ENCODE data around the gene GALNT18. TPM values are rescaled to one million over a fixed set of nuclear protein-coding genes. Genes with fewer than 3 reads are reported as not detected.

GALNT18 gene
- total and polyA plus RNA-seq, 2 experiments from 2014 or later, result 4.3 to 10.8 TPM

DNA sequence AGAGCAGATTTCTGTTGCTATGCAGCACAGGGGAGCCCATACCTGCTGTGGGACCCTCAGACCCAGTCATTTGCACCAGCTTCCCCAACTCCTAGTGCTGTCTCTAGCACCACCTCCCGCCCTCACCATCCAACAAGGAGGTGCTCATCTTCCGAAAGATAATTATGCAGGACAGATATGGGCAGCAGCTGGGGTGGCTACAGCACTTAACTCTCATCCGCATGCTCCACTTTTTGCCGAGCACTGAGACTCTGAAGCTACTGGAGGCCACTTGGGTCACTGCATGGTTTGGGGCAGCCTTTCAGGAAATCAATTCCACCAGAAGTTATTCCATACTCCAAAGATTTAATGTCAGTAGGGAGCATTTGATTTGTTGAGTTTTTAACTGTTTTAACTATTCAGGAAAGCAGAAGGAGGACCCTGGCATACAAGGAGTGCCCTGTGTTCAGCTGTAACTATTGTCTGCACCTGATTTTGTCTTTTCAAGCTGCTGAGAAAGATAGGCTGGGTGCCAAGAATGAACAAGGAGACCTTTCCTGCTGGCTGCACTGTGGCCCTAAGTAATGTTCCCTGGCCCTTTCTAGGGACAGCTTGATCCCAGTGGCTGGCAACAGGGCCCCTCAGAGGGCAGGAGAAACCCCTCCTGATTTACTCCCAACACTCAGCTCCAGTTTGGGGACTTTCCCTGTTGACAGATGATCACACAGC, 201.5 kb downstream of the GALNT18 start (continued):
- TF ChIP-seq, protein P1, sequence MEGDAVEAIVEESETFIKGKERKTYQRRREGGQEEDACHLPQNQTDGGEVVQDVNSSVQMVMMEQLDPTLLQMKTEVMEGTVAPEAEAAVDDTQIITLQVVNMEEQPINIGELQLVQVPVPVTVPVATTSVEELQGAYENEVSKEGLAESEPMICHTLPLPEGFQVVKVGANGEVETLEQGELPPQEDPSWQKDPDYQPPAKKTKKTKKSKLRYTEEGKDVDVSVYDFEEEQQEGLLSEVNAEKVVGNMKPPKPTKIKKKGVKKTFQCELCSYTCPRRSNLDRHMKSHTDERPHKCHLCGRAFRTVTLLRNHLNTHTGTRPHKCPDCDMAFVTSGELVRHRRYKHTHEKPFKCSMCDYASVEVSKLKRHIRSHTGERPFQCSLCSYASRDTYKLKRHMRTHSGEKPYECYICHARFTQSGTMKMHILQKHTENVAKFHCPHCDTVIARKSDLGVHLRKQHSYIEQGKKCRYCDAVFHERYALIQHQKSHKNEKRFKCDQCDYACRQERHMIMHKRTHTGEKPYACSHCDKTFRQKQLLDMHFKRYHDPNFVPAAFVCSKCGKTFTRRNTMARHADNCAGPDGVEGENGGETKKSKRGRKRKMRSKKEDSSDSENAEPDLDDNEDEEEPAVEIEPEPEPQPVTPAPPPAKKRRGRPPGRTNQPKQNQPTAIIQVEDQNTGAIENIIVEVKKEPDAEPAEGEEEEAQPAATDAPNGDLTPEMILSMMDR (conservative IDR thresholded peaks at IDR 0.05; ENCODE audit: low read depth in 2 of 2), result no peak
- TF ChIP-seq, protein P2, sequence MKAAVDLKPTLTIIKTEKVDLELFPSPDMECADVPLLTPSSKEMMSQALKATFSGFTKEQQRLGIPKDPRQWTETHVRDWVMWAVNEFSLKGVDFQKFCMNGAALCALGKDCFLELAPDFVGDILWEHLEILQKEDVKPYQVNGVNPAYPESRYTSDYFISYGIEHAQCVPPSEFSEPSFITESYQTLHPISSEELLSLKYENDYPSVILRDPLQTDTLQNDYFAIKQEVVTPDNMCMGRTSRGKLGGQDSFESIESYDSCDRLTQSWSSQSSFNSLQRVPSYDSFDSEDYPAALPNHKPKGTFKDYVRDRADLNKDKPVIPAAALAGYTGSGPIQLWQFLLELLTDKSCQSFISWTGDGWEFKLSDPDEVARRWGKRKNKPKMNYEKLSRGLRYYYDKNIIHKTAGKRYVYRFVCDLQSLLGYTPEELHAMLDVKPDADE (IDR thresholded peaks at IDR 0.05), result no peak
- TF ChIP-seq STAT1 (IDR thresholded peaks at IDR 0.05; ENCODE audit: unreplicated experiment), result no peak
- TF ChIP-seq, protein P3, sequence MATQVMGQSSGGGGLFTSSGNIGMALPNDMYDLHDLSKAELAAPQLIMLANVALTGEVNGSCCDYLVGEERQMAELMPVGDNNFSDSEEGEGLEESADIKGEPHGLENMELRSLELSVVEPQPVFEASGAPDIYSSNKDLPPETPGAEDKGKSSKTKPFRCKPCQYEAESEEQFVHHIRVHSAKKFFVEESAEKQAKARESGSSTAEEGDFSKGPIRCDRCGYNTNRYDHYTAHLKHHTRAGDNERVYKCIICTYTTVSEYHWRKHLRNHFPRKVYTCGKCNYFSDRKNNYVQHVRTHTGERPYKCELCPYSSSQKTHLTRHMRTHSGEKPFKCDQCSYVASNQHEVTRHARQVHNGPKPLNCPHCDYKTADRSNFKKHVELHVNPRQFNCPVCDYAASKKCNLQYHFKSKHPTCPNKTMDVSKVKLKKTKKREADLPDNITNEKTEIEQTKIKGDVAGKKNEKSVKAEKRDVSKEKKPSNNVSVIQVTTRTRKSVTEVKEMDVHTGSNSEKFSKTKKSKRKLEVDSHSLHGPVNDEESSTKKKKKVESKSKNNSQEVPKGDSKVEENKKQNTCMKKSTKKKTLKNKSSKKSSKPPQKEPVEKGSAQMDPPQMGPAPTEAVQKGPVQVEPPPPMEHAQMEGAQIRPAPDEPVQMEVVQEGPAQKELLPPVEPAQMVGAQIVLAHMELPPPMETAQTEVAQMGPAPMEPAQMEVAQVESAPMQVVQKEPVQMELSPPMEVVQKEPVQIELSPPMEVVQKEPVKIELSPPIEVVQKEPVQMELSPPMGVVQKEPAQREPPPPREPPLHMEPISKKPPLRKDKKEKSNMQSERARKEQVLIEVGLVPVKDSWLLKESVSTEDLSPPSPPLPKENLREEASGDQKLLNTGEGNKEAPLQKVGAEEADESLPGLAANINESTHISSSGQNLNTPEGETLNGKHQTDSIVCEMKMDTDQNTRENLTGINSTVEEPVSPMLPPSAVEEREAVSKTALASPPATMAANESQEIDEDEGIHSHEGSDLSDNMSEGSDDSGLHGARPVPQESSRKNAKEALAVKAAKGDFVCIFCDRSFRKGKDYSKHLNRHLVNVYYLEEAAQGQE (IDR thresholded peaks at IDR 0.05; ENCODE audit: unreplicated experiment), result no peak
- no peak for TF ChIP-seq EZH2phosphoT487 (IDR thresholded peaks at IDR 0.05; ENCODE audit: unreplicated experiment)
- no peak for TF ChIP-seq JUNB (IDR thresholded peaks at IDR 0.05; ENCODE audit: unreplicated experiment)
- TF ChIP-seq POLR2AphosphoS5 (IDR thresholded peaks at IDR 0.05; ENCODE audit: low read depth), result no peak

DNA sequence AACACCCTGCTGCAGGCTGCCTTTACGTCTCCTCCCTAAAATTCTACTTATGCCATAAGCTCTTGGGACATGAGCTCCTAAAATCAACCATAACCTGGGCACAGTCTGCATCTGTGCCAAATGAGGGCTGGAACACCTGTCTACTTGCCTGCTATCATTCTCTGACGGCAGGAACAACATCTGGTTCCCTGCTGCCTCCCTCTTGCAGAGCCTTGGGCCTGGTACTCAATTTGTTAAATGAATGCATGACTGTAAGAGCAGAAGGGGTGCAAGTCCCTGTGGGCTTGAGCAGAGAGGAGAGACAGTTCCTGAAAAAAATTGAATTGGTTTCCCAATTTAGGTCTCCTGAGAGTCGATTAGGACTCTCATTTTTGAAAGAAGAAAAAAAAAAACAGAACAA, 202.1 kb downstream of the GALNT18 start:
- no peak overlapping the region for H3K27ac Mint-ChIP-seq
- peaks cover 30% of the 10 kb centered on the region for H3K4me1 Mint-ChIP-seq
- Histone ChIP-seq H3F3A (replicated peaks; ENCODE audit: low read depth) (no peaks in the 10 kb centered on the region), H3K79me2 (replicated peaks; ENCODE audit: insufficient read depth) (no peaks in the 10 kb centered on the region), H3K27ac (ENCODE audit: low read depth) (no peak overlapping the region), H3K36me3 (ENCODE audit: insufficient read depth) (no peaks in the 10 kb centered on the region), H3K27me3 (ENCODE audit: insufficient read depth) (no peaks in the 10 kb centered on the region), H2AFZ (no peak overlapping the region), H3K9me2 (ENCODE audit: insufficient read depth) (peaks cover 3% of the 10 kb centered on the region; the same call in 1 of the 2 replicates), H3K4me3 (no peak overlapping the region), H3K4me1 (ENCODE audit: insufficient read depth) (no peaks in the 10 kb centered on the region), H4K20me1 (replicated peaks; ENCODE audit: insufficient read depth) (no peaks in the 10 kb centered on the region; the same call in 1 of the 2 replicates), H3K4me2 (no peak overlapping the region)
- ATAC-seq (no peak), DNase-seq (ENCODE audit: low spot score) (no peak)
- no peak overlapping the region for H3K4me3 Mint-ChIP-seq
- TF ChIP-seq ZNF331 (CRISPR knock-in tag; IDR thresholded peaks at IDR 0.05; ENCODE audit: low read depth) (no peak), ZNF114 (CRISPR knock-in tag; IDR thresholded peaks at IDR 0.05) (no peak), POLR2AphosphoS5 (IDR thresholded peaks at IDR 0.05; ENCODE audit: low read depth) (no peak)
- TF ChIP-seq, protein P4, sequence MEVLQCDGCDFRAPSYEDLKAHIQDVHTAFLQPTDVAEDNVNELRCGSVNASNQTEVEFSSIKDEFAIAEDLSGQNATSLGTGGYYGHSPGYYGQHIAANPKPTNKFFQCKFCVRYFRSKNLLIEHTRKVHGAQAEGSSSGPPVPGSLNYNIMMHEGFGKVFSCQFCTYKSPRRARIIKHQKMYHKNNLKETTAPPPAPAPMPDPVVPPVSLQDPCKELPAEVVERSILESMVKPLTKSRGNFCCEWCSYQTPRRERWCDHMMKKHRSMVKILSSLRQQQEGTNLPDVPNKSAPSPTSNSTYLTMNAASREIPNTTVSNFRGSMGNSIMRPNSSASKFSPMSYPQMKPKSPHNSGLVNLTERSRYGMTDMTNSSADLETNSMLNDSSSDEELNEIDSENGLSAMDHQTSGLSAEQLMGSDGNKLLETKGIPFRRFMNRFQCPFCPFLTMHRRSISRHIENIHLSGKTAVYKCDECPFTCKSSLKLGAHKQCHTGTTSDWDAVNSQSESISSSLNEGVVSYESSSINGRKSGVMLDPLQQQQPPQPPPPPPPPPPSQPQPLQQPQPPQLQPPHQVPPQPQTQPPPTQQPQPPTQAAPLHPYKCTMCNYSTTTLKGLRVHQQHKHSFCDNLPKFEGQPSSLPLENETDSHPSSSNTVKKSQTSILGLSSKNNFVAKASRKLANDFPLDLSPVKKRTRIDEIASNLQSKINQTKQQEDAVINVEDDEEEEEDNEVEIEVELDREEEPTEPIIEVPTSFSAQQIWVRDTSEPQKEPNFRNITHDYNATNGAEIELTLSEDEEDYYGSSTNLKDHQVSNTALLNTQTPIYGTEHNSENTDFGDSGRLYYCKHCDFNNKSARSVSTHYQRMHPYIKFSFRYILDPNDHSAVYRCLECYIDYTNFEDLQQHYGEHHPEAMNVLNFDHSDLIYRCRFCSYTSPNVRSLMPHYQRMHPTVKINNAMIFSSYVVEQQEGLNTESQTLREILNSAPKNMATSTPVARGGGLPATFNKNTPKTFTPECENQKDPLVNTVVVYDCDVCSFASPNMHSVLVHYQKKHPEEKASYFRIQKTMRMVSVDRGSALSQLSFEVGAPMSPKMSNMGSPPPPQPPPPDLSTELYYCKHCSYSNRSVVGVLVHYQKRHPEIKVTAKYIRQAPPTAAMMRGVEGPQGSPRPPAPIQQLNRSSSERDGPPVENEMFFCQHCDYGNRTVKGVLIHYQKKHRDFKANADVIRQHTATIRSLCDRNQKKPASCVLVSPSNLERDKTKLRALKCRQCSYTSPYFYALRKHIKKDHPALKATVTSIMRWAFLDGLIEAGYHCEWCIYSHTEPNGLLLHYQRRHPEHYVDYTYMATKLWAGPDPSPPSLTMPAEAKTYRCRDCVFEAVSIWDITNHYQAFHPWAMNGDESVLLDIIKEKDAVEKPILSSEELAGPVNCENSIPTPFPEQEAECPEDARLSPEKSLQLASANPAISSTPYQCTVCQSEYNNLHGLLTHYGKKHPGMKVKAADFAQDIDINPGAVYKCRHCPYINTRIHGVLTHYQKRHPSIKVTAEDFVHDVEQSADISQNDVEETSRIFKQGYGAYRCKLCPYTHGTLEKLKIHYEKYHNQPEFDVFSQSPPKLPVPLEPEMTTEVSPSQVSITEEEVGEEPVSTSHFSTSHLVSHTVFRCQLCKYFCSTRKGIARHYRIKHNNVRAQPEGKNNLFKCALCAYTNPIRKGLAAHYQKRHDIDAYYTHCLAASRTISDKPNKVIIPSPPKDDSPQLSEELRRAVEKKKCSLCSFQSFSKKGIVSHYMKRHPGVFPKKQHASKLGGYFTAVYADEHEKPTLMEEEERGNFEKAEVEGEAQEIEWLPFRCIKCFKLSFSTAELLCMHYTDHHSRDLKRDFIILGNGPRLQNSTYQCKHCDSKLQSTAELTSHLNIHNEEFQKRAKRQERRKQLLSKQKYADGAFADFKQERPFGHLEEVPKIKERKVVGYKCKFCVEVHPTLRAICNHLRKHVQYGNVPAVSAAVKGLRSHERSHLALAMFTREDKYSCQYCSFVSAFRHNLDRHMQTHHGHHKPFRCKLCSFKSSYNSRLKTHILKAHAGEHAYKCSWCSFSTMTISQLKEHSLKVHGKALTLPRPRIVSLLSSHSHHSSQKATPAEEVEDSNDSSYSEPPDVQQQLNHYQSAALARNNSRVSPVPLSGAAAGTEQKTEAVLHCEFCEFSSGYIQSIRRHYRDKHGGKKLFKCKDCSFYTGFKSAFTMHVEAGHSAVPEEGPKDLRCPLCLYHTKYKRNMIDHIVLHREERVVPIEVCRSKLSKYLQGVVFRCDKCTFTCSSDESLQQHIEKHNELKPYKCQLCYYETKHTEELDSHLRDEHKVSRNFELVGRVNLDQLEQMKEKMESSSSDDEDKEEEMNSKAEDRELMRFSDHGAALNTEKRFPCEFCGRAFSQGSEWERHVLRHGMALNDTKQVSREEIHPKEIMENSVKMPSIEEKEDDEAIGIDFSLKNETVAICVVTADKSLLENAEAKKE (CRISPR knock-in tag; IDR thresholded peaks at IDR 0.05), result no peak
- no peaks in the 10 kb centered on the region for H3K36me3 Mint-ChIP-seq (ENCODE audit: low read depth)
- H3K27me3 Mint-ChIP-seq (ENCODE audit: insufficient read depth, low read depth, poor library complexity), result peaks cover 5% of the 10 kb centered on the region
- no peaks in the 10 kb centered on the region for H3K9me3 Mint-ChIP-seq
